ENCODE measurements around the gene ZNF333. TPM values are rescaled to one million over a fixed set of nuclear protein-coding genes. Genes with fewer than 3 reads are reported as not detected.

ZNF333 gene
- total RNA-seq, 1 experiment from 2014 or later = 19.2 TPM

DNA sequence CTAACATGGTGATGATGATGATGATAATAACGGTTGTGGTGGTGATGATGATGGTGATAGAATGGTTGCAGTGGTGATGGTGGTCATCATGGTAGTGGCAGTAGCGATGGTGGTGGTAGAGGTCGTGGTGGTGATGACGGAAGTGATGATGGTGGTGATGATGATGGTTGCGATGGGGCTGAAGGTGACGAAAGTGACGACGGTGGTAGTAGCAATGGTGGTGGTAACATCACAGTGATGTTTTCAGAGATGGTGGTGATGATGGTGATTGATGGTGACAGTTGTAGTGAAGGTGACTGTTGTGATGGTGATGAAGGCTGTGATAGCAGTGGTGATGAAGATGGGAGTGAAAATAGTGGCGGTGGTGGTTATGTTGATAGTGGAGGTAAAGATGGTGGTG is 11.6 kb upstream of the ZNF333 start:
- no TSS peak for BruUV-seq (replicated peaks)
- CTCF ChIA-PET = no interaction called here

DNA sequence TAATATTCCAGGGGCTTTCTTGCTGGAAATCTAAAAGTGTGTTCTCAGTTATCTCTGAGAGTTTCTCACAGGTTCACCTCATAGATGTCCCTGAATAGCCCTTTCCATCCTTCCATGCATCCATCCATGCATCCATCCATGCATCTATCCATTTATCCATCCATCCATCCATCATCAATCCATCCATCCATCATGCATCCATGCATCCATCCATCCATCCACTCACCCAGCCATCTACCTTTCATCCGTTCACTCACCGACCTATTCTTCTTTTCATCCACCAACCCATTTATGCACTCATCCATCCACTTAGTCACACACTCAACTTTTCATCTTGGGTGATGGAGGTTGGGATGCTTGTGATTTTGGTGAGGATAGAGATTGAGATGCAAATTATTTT is 7.8 kb upstream of the ZNF333 start:
- no peak overlapping the region for H3K4me3 ChIP-seq (ENCODE audit: low read depth, low read length, poor library complexity, severe bottlenecking)
- H3K4me1 ChIP-seq (ENCODE audit: insufficient read depth, low read length, poor library complexity, severe bottlenecking) = no peaks in the 10 kb centered on the region
- DNase-seq (ENCODE audit: low spot score) = no peak
- H3K27me3 ChIP-seq (replicated peaks; ENCODE audit: insufficient read depth, low read depth, low read length, poor library complexity) = no peaks in the 10 kb centered on the region
- intact Hi-C loops (cut with micrococcal nuclease; ENCODE audit: unreplicated experiment) = no loop called here
- TF ChIP-seq EZH2 (IDR thresholded peaks at IDR 0.05; ENCODE audit: borderline replicate concordance, low read depth, low read length, poor library complexity, severe bottlenecking) = no peak
- TF ChIP-seq, protein P1, sequence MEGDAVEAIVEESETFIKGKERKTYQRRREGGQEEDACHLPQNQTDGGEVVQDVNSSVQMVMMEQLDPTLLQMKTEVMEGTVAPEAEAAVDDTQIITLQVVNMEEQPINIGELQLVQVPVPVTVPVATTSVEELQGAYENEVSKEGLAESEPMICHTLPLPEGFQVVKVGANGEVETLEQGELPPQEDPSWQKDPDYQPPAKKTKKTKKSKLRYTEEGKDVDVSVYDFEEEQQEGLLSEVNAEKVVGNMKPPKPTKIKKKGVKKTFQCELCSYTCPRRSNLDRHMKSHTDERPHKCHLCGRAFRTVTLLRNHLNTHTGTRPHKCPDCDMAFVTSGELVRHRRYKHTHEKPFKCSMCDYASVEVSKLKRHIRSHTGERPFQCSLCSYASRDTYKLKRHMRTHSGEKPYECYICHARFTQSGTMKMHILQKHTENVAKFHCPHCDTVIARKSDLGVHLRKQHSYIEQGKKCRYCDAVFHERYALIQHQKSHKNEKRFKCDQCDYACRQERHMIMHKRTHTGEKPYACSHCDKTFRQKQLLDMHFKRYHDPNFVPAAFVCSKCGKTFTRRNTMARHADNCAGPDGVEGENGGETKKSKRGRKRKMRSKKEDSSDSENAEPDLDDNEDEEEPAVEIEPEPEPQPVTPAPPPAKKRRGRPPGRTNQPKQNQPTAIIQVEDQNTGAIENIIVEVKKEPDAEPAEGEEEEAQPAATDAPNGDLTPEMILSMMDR (conservative IDR thresholded peaks at IDR 0.05; ENCODE audit: low read depth, low read length) = no peak
- no peak overlapping the region for H3K27ac ChIP-seq (ENCODE audit: low read depth, low read length, poor library complexity, severe bottlenecking)
- H3K9me3 ChIP-seq (ENCODE audit: low read depth, low read length, poor library complexity, severe bottlenecking) = no peaks in the 10 kb centered on the region
- no peaks in the 10 kb centered on the region for H3K36me3 ChIP-seq (ENCODE audit: insufficient read depth, low read length, poor library complexity, severe bottlenecking)
- CTCF ChIA-PET = no interaction called here
- POLR2A ChIA-PET (ENCODE audit: low non-redundant PET) = no interaction called here
- BruUV-seq (replicated peaks) = no TSS peak

More for the DNA sequence above, 11.6 kb upstream of the ZNF333 start:
- Histone ChIP-seq H3K27me3 (replicated peaks; ENCODE audit: insufficient read depth, low read depth, low read length, poor library complexity) (peaks cover 20% of the 10 kb centered on the region), H3K4me1 (ENCODE audit: insufficient read depth, low read length, poor library complexity, severe bottlenecking) (no peaks in the 10 kb centered on the region), H3K36me3 (ENCODE audit: insufficient read depth, low read length, poor library complexity, severe bottlenecking) (no peaks in the 10 kb centered on the region), H3K9me3 (ENCODE audit: low read depth, low read length, poor library complexity, severe bottlenecking) (no peaks in the 10 kb centered on the region), H3K4me3 (ENCODE audit: low read depth, low read length, poor library complexity, severe bottlenecking) (no peak overlapping the region), H3K27ac (ENCODE audit: low read depth, low read length, poor library complexity, severe bottlenecking) (no peak overlapping the region)
- POLR2A ChIA-PET (ENCODE audit: low non-redundant PET) = no interaction called here
- DNase-seq (ENCODE audit: low spot score) = no peak
- intact Hi-C loops (cut with micrococcal nuclease; ENCODE audit: unreplicated experiment) = no loop called here
- TF ChIP-seq EZH2 (IDR thresholded peaks at IDR 0.05; ENCODE audit: borderline replicate concordance, low read depth, low read length, poor library complexity, severe bottlenecking) = no peak
- TF ChIP-seq, protein P1 (conservative IDR thresholded peaks at IDR 0.05; ENCODE audit: low read depth, low read length) = no peak

DNA sequence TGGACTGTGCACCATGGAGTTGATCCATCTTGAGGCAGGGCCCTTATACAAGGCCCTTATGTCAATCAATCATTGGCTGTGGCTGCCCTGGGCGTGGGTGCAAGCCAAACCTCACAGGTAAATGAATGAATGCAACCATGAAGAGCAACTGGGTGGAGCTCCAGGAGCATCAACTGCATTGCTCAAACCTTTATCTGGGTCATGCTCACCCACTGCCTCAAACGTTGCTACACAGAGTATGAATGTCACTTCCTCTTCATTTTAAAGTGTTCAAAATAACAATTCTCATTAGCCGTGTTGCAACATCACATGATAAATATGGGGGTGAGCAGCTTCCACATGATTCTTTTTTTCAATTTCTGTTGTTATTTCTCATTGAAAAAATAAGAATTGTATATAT is 6.4 kb upstream of the ZNF333 start:
- H3K4me1 ChIP-seq (ENCODE audit: insufficient read depth, low read length, poor library complexity, severe bottlenecking) = no peaks in the 10 kb centered on the region
- H3K9me3 ChIP-seq (ENCODE audit: low read depth, low read length, poor library complexity, severe bottlenecking) = no peaks in the 10 kb centered on the region
- no peaks in the 10 kb centered on the region for H3K36me3 ChIP-seq (ENCODE audit: insufficient read depth, low read length, poor library complexity, severe bottlenecking)
- no peak overlapping the region for H3K27ac ChIP-seq (ENCODE audit: low read depth, low read length, poor library complexity, severe bottlenecking)
- CTCF ChIA-PET = interaction anchor here (0.6 kb wide), 1 partner anchor 192 kb away, joined by 3 read pairs; no protein-coding TSS in a partner anchor
- no peaks in the 10 kb centered on the region for H3K27me3 ChIP-seq (replicated peaks; ENCODE audit: insufficient read depth, low read depth, low read length, poor library complexity)
- no peak for DNase-seq (ENCODE audit: low spot score)
- no TSS peak for BruUV-seq (replicated peaks)
- H3K4me3 ChIP-seq (ENCODE audit: low read depth, low read length, poor library complexity, severe bottlenecking) = no peak overlapping the region
- TF ChIP-seq EZH2 (IDR thresholded peaks at IDR 0.05; ENCODE audit: borderline replicate concordance, low read depth, low read length, poor library complexity, severe bottlenecking) = no peak
- TF ChIP-seq, protein P1 (conservative IDR thresholded peaks at IDR 0.05; ENCODE audit: low read depth, low read length) = no peak
- POLR2A ChIA-PET (ENCODE audit: low non-redundant PET) = no interaction called here
- intact Hi-C loops (cut with micrococcal nuclease; ENCODE audit: unreplicated experiment) = no loop called here
